ENCODE results near the gene CPT1B. TPM values are rescaled to one million over a fixed set of nuclear protein-coding genes. Genes with fewer than 3 reads are reported as not detected.

Gene CPT1B
- total and polyA plus RNA-seq, 2 of the 4 experiments (the other 2 are of a cell fraction) = 0.36 to 1.8 TPM

DNA sequence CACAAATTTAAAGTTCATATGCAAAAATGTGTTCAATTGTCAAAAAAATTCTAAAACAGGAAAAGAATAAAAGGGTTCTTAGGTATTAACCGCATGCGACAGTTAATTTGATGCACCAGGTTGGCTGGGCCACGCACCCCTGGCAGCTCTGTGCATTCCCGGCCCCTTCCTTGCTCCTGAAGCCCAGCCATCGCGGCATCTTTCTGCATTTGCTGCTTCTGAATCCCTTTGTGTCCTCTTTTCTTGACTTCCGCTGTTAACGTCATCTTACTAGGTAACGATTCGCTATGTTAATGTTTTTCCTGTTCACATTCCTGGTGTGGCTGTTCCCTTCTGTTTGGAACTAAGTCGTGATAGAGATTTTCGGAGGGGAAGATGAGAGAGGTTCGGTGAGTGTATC, 40.5 kb downstream of the CPT1B start:
- in situ Hi-C loops (cut with MboI; ENCODE audit: low sequenced_read_pairs) (no loop called here), intact Hi-C loops (cut with micrococcal nuclease) (loop anchor here (2.0 kb wide), 1 partner anchor 45 kb away; the partner anchor contains the start of gene CHKB), dilution Hi-C loops (cut with HindIII; ENCODE audit: low sequenced_read_pairs, unreplicated experiment) (no loop called here)
- no peak for ATAC-seq (ENCODE audit: low read depth)
- 0 out of 2 replicates have a peak overlapping the region, but pooled peaks have one; percentile 17 for H2BK20ac ChIP-seq (ENCODE audit: low read depth, low read length)
- H2AFZ ChIP-seq (replicated peaks; ENCODE audit: low read length, poor library complexity) = no peak overlapping the region
- CTCF ChIA-PET = no interaction called here
- H3K27ac ChIP-seq (ENCODE audit: insufficient read depth, low read length) = no peak overlapping the region
- no peak overlapping the region for H3K4me2 ChIP-seq (ENCODE audit: low read depth, low read length)
- no peaks in the 10 kb centered on the region for H3K9me3 ChIP-seq (ENCODE audit: control insufficient read depth, insufficient read depth, low read length)
- peaks cover 7% of the 10 kb centered on the region for H3K9me1 ChIP-seq (ENCODE audit: insufficient read depth, low read length)
- H4K5ac ChIP-seq (ENCODE audit: low read depth, low read length) = peak overlapping the region; percentile 26; the same call in 1 of the 2 replicates
- peak overlapping the region; percentile 12 to 62; a peak in 1 of 4 replicates for H4K8ac ChIP-seq (ENCODE audit: low read depth in 2 of 2, low read length in 2 of 2)
- H3K27me3 ChIP-seq (ENCODE audit: control insufficient read depth, insufficient read depth, low read length) = no peaks in the 10 kb centered on the region
- H3K4me1 ChIP-seq (ENCODE audit: control insufficient read depth, insufficient read depth, low read length) = peaks cover 12% of the 10 kb centered on the region
- H4K20me1 ChIP-seq (ENCODE audit: insufficient read depth, low read length) = no peaks in the 10 kb centered on the region
- no peak overlapping the region for H3K18ac ChIP-seq (ENCODE audit: low read depth, low read length)
- no peak overlapping the region for H3K4ac ChIP-seq (ENCODE audit: low read depth, low read length)
- H3K23ac ChIP-seq (ENCODE audit: low read depth, low read length) = no peak overlapping the region
- H2AK9ac ChIP-seq (replicated peaks; ENCODE audit: low read depth, low read length, poor library complexity) = no peak overlapping the region
- no peak overlapping the region for H2BK5ac ChIP-seq (ENCODE audit: low read depth, low read length, poor library complexity, severe bottlenecking)
- peak overlapping the region; percentile 59 for H2BK120ac ChIP-seq (ENCODE audit: low read depth, low read length)
- no peak overlapping the region for H3K4me3 ChIP-seq (ENCODE audit: insufficient read depth, low read depth, low read length)
- peak overlapping the region; percentile 32 for H4K91ac ChIP-seq (ENCODE audit: insufficient read depth, low read depth, low read length)
- no peaks in the 10 kb centered on the region for H3K79me1 ChIP-seq (ENCODE audit: low read depth in 1 of 2, low read length in 2 of 2)
- no peak for TF ChIP-seq MAFK (IDR thresholded peaks at IDR 0.05; ENCODE audit: low read depth, low read length)
- TF ChIP-seq RAD21 (IDR thresholded peaks at IDR 0.05; ENCODE audit: low read length) = no peak
- no peak for TF ChIP-seq MAZ (IDR thresholded peaks at IDR 0.05; ENCODE audit: borderline replicate concordance, low read depth, low read length)
- TF ChIP-seq CTCF (conservative IDR thresholded peaks at IDR 0.05; ENCODE audit: low read depth, low read length) = no peak
- TF ChIP-seq CEBPB (IDR thresholded peaks at IDR 0.05; ENCODE audit: low read depth, low read length) = no peak
- TF ChIP-seq POLR2A (IDR thresholded peaks at IDR 0.05; ENCODE audit: low read depth, low read length) = no peak
- TF ChIP-seq BHLHE40 (IDR thresholded peaks at IDR 0.05; ENCODE audit: low read depth, low read length) = no peak
- TF ChIP-seq NFE2L2 (IDR thresholded peaks at IDR 0.05; ENCODE audit: low read depth, low read length) = no peak
- H3K14ac ChIP-seq (replicated peaks; ENCODE audit: low read depth, low read length) = no peak overlapping the region
- 90 to 100% methylated on average over 2 to 7 of the region's 13 CpGs for WGBS, 2 experiments (ENCODE audit: extremely low coverage in 2 of 2, insufficient read length in 1 of 2)
- no TSS peak for BruUV-seq (replicated peaks)
- H2AK5ac ChIP-seq (ENCODE audit: low read depth, low read length) = peak overlapping the region; percentile 52
- H3K56ac ChIP-seq (ENCODE audit: extremely low read depth, insufficient read depth, low read length) = no peak overlapping the region
- no peaks in the 10 kb centered on the region for H3K36me3 ChIP-seq (ENCODE audit: control insufficient read depth, insufficient read depth, low read length)
- no peak overlapping the region for H2BK15ac ChIP-seq (ENCODE audit: low read depth, low read length)
- DNase-seq = no peak
- POLR2A ChIA-PET (ENCODE audit: unreplicated experiment) = no interaction called here
- H3K9ac ChIP-seq (ENCODE audit: low read depth, low read length) = no peak overlapping the region

Data from IMR-90 (cell line).